Measurements from ENCODE around the gene RTN1. TPM values are rescaled to one million over a fixed set of nuclear protein-coding genes. Genes with fewer than 3 reads are reported as not detected.

RTN1 gene
- total and polyA plus RNA-seq, 2 of the 8 experiments (the other 6 are each of a cell fraction or from before 2014, with no cell fraction given): 2.8 to 4.9 TPM

DNA sequence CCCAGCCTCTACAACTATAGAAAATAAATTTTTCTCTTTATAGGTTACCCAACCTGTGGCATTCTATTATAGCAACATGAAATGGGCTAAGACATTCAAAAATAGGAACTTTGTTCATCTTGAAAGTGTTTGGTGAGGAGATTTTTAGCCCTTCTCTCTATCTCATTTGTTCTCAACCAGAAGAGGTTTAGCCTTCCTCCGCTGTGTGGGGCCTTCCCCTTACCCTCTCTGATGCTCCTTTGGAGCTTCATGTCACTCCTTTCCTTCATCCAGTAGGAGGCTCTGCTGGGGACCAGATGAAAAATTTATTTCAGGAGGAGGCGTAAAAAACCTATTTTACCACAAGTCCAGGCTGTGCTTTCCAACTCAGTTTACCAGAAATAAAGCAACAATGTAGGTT is 94.1 kb downstream of the RTN1 start:
- Histone ChIP-seq H2BK120ac (replicated peaks; ENCODE audit: low read depth, low read length) (no peak overlapping the region), H2BK12ac (ENCODE audit: low read depth, low read length) (no peak overlapping the region), H3K23me2 (ENCODE audit: low read depth, low read length) (no peaks in the 10 kb centered on the region), H3K56ac (replicated peaks; ENCODE audit: insufficient read length, low read depth, low read length) (no peak overlapping the region), H3K4me3 (ENCODE audit: extremely low read depth in 1 of 4, insufficient read depth in 2 of 4, low read depth in 3 of 4, low read length in 4 of 4) (no peak overlapping the region), H3K14ac (ENCODE audit: insufficient read length) (no peak overlapping the region), H3K4me2 (ENCODE audit: insufficient read depth in 1 of 2, low read depth in 2 of 2, low read length in 2 of 2) (no peak overlapping the region), H3K18ac (ENCODE audit: extremely low read depth, low read length) (no peak overlapping the region), H3K9ac (replicated peaks in 1 of 4; ENCODE audit: extremely low read depth in 1 of 4, low read depth in 3 of 4, low read length in 3 of 4) (no peak overlapping the region), H3K27ac (ENCODE audit: low read depth, low read length) (no peak overlapping the region), H4K8ac (ENCODE audit: extremely low read depth, insufficient read depth, low read length) (no peak overlapping the region), H3K23ac (ENCODE audit: insufficient read length) (no peak overlapping the region), H4K5ac (ENCODE audit: insufficient read length, low read depth, low read length) (no peak overlapping the region), H4K20me1 (replicated peaks in 1 of 2; ENCODE audit: control insufficient read depth in 1 of 2, insufficient read depth in 2 of 2, low read length in 2 of 2) (no peaks in the 10 kb centered on the region), H2BK5ac (ENCODE audit: low read depth, low read length) (no peak overlapping the region), H3K79me2 (ENCODE audit: control insufficient read depth in 1 of 2, insufficient read depth in 2 of 2, low read length in 2 of 2) (no peaks in the 10 kb centered on the region), H3K4me1 (replicated peaks in 1 of 4; ENCODE audit: control insufficient read depth in 3 of 4, insufficient read depth in 4 of 4, low read length in 3 of 4) (peaks cover 0 to 3% (median 0%) of the 10 kb centered on the region in 4 experiments; a peak in 1 of 7 replicates), H3K27me3 (replicated peaks in 1 of 4; ENCODE audit: control insufficient read depth in 3 of 4, extremely low read depth in 1 of 4, insufficient read depth in 3 of 4, low read length in 3 of 4) (no peaks in the 10 kb centered on the region), H4K91ac (replicated peaks; ENCODE audit: insufficient read length, low read length) (no peak overlapping the region), H2AFZ (ENCODE audit: low read length) (no peak overlapping the region), H2AK5ac (ENCODE audit: low read depth, low read length) (no peak overlapping the region), H2BK20ac (ENCODE audit: low read length) (no peak overlapping the region), H2BK15ac (ENCODE audit: low read length) (no peak overlapping the region), H3K4ac (replicated peaks; ENCODE audit: insufficient read length, low read depth, low read length) (no peak overlapping the region), H3K36me3 (ENCODE audit: control insufficient read depth in 2 of 4, insufficient read depth in 4 of 4, low read length in 3 of 4) (no peaks in the 10 kb centered on the region), H3K9me3 (ENCODE audit: insufficient read depth in 2 of 2, low read depth in 1 of 2, low read length in 1 of 2) (no peaks in the 10 kb centered on the region), H3K79me1 (ENCODE audit: low read depth, low read length) (no peaks in the 10 kb centered on the region)
- no peak for DNase-seq (ENCODE audit: low read depth in 1 of 2, low spot score in 2 of 2)
- WGBS, 2 experiments (ENCODE audit: extremely low coverage in 1 of 2, insufficient coverage in 1 of 2, insufficient read length in 1 of 2, insufficient replicate concordance in 2 of 2, low coverage in 1 of 2, low lambda C conversion rate in 2 of 2, missing lambda C conversion rate in 1 of 2): 81% methylated on average over 2 of the region's 2 CpGs; no CpG with 5 or more reads in 1 of the 2 experiments
- no peak for FAIRE-seq
- TF ChIP-seq KDM1A (IDR thresholded peaks at IDR 0.05; ENCODE audit: borderline replicate concordance, low read length) (no peak), GTF2F1 (IDR thresholded peaks at IDR 0.05; ENCODE audit: borderline replicate concordance, low read depth, low read length) (no peak), CTBP2 (IDR thresholded peaks at IDR 0.05; ENCODE audit: borderline replicate concordance, insufficient read depth, insufficient read length, low read length) (no peak), SAP30 (IDR thresholded peaks at IDR 0.05; ENCODE audit: insufficient read depth, insufficient replicate concordance, low read length) (no peak), TAF1 (IDR thresholded peaks at IDR 0.05; ENCODE audit: low read depth, low read length) (no peak)
- TF ChIP-seq, protein P1, sequence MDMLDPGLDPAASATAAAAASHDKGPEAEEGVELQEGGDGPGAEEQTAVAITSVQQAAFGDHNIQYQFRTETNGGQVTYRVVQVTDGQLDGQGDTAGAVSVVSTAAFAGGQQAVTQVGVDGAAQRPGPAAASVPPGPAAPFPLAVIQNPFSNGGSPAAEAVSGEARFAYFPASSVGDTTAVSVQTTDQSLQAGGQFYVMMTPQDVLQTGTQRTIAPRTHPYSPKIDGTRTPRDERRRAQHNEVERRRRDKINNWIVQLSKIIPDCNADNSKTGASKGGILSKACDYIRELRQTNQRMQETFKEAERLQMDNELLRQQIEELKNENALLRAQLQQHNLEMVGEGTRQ (IDR thresholded peaks at IDR 0.05; ENCODE audit: low read length): no peak
- TF ChIP-seq, protein P2, sequence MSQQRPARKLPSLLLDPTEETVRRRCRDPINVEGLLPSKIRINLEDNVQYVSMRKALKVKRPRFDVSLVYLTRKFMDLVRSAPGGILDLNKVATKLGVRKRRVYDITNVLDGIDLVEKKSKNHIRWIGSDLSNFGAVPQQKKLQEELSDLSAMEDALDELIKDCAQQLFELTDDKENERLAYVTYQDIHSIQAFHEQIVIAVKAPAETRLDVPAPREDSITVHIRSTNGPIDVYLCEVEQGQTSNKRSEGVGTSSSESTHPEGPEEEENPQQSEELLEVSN (IDR thresholded peaks at IDR 0.05): no peak
- CTCF ChIA-PET (ENCODE audit: partially characterized antibody): interaction anchor here (2.0 kb wide), 1 partner anchor 9 kb away, joined by 4 read pairs; no protein-coding TSS in a partner anchor
- POLR2A ChIA-PET (ENCODE audit: partially characterized antibody): no interaction called here

All from H1 (cell line).